ENCODE data around the gene RAD51B. TPM values are rescaled to one million over a fixed set of nuclear protein-coding genes. Genes with fewer than 3 reads are reported as not detected.
"Not testable (repeated sequence)": the region's sequence is repeated elsewhere in the genome, so short reads cannot be mapped to it uniquely, and the experiment has no call there.

RAD51B gene
- total RNA-seq, 1 donor from 2014 or later, result 16.7 TPM

DNA sequence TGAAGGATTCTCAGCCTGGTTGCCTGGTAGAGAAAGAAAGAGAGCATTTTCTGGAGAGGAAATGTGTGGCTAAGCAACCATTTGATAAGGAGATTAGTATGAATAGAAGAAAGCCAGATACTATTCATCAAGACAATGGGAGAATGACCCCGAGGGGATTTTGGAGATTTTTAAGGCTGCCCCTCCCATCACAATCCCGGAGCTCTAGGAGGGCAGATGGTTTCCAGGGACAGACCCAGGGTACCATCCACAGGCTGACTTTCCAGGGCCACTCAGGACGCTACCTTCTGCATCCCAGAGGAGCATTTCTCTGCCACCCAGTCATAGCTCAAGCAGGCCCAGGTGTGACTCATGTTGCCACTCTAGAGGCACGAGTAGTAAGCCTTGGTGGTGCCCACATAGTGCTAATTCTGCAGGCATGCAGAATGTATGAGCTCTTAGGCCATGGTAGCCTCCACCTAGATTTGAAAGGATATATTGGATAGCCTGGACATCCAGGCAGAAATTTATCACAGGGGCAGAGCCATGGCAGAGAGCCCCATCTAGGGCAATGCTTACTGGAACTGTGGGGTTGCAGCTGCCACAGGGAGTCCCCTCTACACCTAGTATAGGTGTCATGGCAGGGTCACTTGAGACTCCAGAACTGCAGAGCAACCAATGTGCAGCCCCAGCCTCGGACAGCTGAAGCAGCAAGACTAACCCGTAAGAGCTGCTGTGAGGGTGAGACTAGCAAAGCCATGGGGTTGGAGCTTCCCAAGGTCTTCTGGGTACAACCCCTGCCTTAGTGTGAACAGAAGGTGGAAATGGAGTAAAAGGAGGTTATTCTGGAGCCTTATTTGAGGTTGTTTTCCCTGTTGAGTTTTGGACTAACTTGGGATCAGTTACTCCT is 607.3 kb downstream of the RAD51B start:
- peaks cover 23% of the 10 kb centered on the region for H3K36me3 Mint-ChIP-seq (ENCODE audit: low read depth)
- H3K4me1 Mint-ChIP-seq, result peaks cover 9% of the 10 kb centered on the region
- TF ChIP-seq, protein P1, sequence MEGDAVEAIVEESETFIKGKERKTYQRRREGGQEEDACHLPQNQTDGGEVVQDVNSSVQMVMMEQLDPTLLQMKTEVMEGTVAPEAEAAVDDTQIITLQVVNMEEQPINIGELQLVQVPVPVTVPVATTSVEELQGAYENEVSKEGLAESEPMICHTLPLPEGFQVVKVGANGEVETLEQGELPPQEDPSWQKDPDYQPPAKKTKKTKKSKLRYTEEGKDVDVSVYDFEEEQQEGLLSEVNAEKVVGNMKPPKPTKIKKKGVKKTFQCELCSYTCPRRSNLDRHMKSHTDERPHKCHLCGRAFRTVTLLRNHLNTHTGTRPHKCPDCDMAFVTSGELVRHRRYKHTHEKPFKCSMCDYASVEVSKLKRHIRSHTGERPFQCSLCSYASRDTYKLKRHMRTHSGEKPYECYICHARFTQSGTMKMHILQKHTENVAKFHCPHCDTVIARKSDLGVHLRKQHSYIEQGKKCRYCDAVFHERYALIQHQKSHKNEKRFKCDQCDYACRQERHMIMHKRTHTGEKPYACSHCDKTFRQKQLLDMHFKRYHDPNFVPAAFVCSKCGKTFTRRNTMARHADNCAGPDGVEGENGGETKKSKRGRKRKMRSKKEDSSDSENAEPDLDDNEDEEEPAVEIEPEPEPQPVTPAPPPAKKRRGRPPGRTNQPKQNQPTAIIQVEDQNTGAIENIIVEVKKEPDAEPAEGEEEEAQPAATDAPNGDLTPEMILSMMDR (conservative IDR thresholded peaks at IDR 0.05), result no peak
- no peak for DNase-seq (ENCODE audit: low read depth, low spot score)
- no peaks in the 10 kb centered on the region for H3K27me3 Mint-ChIP-seq (ENCODE audit: low read depth)
- peaks cover 12% of the 10 kb centered on the region for H3K9me3 Mint-ChIP-seq
- no peak overlapping the region for H3K4me3 Mint-ChIP-seq
- no peak overlapping the region for H3K27ac Mint-ChIP-seq (ENCODE audit: unreplicated experiment)

DNA sequence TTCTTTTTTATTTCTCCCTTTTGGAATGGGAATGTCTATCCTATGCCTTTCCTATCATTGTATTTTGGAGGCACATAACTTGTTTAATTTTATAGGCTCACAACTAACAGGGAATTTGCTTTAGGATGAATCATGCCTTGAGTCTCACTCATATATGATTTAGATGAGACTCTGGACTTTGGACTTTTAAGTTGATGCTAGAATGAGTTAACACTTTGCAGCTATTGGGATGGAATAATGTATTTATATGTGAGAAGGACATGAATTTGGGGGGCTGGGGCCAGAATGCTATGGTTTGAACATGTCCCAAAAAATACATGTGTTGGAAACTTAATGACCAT is 607.9 kb downstream of the RAD51B start:
- TF ChIP-seq, protein P1 (conservative IDR thresholded peaks at IDR 0.05), result no peak
- peaks cover 9% of the 10 kb centered on the region for H3K4me1 Mint-ChIP-seq
- peaks cover 16% of the 10 kb centered on the region for H3K9me3 Mint-ChIP-seq
- no peaks in the 10 kb centered on the region for H3K27me3 Mint-ChIP-seq (ENCODE audit: low read depth)
- no peak overlapping the region for H3K4me3 Mint-ChIP-seq
- H3K36me3 Mint-ChIP-seq (ENCODE audit: low read depth), result peaks cover 27% of the 10 kb centered on the region
- no peak for DNase-seq (ENCODE audit: low read depth, low spot score)
- H3K27ac Mint-ChIP-seq (ENCODE audit: unreplicated experiment), result no peak overlapping the region

DNA sequence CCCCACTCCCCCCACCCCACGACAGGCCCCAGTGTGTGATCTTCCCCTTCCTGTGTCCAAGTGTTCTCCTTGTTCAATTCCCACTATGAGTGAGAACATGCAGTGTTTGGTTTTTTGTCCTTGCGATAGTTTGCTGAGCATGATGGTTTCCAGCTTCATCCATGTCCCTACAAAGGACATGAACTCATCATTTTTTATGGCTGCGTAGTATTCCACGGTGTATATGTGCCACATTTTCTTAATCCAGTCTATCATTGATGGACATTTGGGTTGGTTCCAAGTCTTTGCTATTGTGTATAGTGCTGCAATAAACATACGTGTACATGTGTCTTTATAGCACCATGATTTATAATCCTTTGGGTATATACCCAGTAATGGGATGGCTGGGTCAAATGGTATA is 609.3 kb downstream of the RAD51B start:
- not testable (repeated sequence) for DNase-seq (ENCODE audit: low read depth, low spot score); H3K4me3 Mint-ChIP-seq; H3K27me3 Mint-ChIP-seq (ENCODE audit: low read depth); H3K27ac Mint-ChIP-seq (ENCODE audit: unreplicated experiment)
- peaks cover 17% of the 10 kb centered on the region for H3K9me3 Mint-ChIP-seq
- H3K36me3 Mint-ChIP-seq (ENCODE audit: low read depth), result peaks cover 34% of the 10 kb centered on the region
- peaks cover 10% of the 10 kb centered on the region for H3K4me1 Mint-ChIP-seq

DNA sequence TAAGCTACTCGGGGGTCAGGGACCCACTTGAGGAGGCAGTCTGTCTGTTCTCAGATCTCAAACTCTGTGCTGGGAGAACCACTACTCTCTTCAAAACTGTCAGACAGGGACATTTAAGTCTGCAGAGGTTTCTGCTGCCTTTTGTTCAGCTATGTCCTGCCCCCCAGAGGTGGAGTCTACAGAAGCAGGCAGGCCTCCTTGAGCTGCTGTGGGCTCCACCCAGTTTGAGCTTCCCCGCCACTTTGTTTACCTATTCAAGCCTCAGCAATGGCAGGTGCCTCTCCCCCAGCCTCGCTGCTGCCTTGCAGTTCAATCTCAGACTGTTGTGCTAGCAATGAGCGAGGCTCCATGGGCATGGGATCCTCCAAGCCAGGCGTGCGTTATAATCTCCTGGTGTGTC is 614.6 kb downstream of the RAD51B start:
- Mint-ChIP-seq H3K36me3 (ENCODE audit: low read depth) (peaks cover 32% of the 10 kb centered on the region), H3K9me3 (peaks cover 25% of the 10 kb centered on the region), H3K4me1 (peaks cover 12% of the 10 kb centered on the region)
- DNase-seq (ENCODE audit: low read depth, low spot score); H3K27ac Mint-ChIP-seq (ENCODE audit: unreplicated experiment); H3K27me3 Mint-ChIP-seq (ENCODE audit: low read depth); H3K4me3 Mint-ChIP-seq: not testable (repeated sequence)

DNA sequence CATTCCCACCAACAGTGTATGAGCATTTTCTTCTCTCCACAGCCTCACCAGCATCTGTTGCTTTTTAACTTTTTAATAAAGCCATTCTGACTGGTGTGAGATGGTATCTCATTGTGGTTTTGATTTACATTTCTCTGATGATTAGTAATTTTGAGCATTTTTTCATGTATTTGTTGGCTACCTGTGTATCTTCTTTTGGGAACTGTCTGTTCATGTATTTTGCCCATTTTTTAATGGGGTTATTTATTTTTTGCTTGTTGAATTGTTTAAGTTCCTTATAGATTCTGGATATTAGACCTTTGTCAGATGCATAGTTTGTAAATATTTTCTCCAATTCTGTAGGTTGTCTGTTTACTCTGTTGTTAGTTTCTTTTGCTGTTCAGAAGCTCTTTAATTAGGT is 616.1 kb downstream of the RAD51B start:
- H3K27me3 Mint-ChIP-seq (ENCODE audit: low read depth); H3K4me3 Mint-ChIP-seq; H3K27ac Mint-ChIP-seq (ENCODE audit: unreplicated experiment); DNase-seq (ENCODE audit: low read depth, low spot score): not testable (repeated sequence)
- Mint-ChIP-seq H3K9me3 (peaks cover 26% of the 10 kb centered on the region), H3K36me3 (ENCODE audit: low read depth) (peaks cover 32% of the 10 kb centered on the region), H3K4me1 (peaks cover 15% of the 10 kb centered on the region)

DNA sequence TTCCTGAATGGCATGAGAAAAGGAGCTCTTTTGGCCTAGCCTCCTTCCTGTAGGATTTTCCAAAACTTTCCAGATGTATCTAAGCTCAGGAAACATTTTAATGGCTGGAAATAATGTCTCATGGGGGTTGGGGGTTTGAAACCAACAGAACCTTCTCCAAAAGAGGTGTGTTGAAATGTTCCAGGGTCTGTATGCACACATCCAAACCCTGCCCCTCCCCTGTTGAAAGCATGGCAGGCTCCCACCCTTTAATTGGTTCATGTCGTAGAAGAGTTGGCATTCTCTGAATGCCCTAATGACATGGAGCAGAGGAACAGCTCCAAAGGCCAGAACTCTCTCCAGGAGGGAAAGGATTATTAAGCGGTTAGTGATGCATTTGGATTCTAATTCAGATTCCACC is 620.1 kb downstream of the RAD51B start:
- no peaks in the 10 kb centered on the region for H3K27me3 Mint-ChIP-seq (ENCODE audit: low read depth)
- peaks cover 19% of the 10 kb centered on the region for H3K9me3 Mint-ChIP-seq
- peaks cover 24% of the 10 kb centered on the region for H3K4me1 Mint-ChIP-seq
- DNase-seq (ENCODE audit: low read depth, low spot score), result no peak
- peaks cover 16% of the 10 kb centered on the region for H3K36me3 Mint-ChIP-seq (ENCODE audit: low read depth)
- TF ChIP-seq, protein P1 (conservative IDR thresholded peaks at IDR 0.05), result no peak
- H3K27ac Mint-ChIP-seq (ENCODE audit: unreplicated experiment), result no peak overlapping the region
- no peak overlapping the region for H3K4me3 Mint-ChIP-seq

DNA sequence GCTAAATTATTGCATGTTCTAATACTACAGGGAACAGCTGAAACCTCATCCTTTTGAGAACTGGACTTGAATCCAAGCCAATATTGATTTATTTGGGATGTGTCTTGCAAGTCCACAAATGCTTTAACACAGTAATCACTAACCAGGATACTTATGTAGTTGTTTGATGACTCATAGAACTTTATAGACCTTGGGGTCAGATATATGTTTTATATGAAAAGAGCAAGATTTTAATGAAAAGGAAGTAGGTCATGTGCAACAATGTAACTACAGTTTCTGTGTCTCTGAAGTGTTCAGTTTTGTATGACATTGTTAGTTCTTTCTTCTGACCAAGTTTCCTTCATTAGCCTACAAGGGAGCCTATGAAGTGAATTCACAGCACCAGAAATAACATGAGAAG is 621.2 kb downstream of the RAD51B start:
- Mint-ChIP-seq H3K9me3 (peaks cover 18% of the 10 kb centered on the region), H3K27ac (ENCODE audit: unreplicated experiment) (no peak overlapping the region), H3K4me1 (peaks cover 24% of the 10 kb centered on the region), H3K27me3 (ENCODE audit: low read depth) (no peaks in the 10 kb centered on the region), H3K4me3 (no peak overlapping the region), H3K36me3 (ENCODE audit: low read depth) (peaks cover 16% of the 10 kb centered on the region)
- TF ChIP-seq, protein P1 (conservative IDR thresholded peaks at IDR 0.05), result no peak
- no peak for DNase-seq (ENCODE audit: low read depth, low spot score)
